GM12878 (cell line): ENCODE measurements around the gene ABCD3. TPM values are rescaled to one million over a fixed set of nuclear protein-coding genes. Genes with fewer than 3 reads are reported as not detected.

Experiments
- ATAC-seq: fragments of 200-7000 bp; cut with Tn5 transposase; 3 replicates; pipeline ENCODE4 v1.9.1; 2020; ENCODE audit warnings: mild to moderate bottlenecking, moderate library complexity
- BruUV-seq: library from RNA; stranded (reverse); fragments of 400-500 nt; replicated peaks from 2 replicates; lab custom pipeline; 2021; lab: Mats Ljungman, UMichigan
- CTCF ChIA-PET: fragments of 300-600 bp; sonication (Branson Sonifier 250); formaldehyde crosslinking; extraction: SDS; loops from one replicate; lab custom pipeline; 2021; ENCODE audit warnings: inconsistent platforms; lab: Yijun Ruan, JAX
- POLR2A ChIA-PET: fragments of 350-600 bp; formaldehyde crosslinking; extraction: SDS; loops from one replicate; lab custom pipeline; 2021; ENCODE audit warnings: inconsistent platforms; lab: Charles Lee
- RAD21 ChIA-PET: fragments of 300-600 bp; sonication (Branson Sonifier 250); formaldehyde crosslinking; loops from one replicate; lab custom pipeline; 2023; ENCODE audit warnings: antibody characterized with exemption; ENCODE audit not compliant: unreplicated experiment; lab: Charles Lee
- SMC1A ChIA-PET: fragments of 300-600 bp; sonication (Branson Sonifier 250); formaldehyde crosslinking; loops from one replicate; lab custom pipeline; 2023; ENCODE audit not compliant: unreplicated experiment, uncharacterized antibody; lab: Charles Lee
- DNase-seq: peaks from one replicate; pipeline ENCODE4 v3.0.0-alpha.2; 2011; ENCODE audit warnings: low read depth, low spot score
- FAIRE-seq: peaks from 3 replicates; lab custom pipeline; 2011; peaks lifted over from hg19 to GRCh38; lab: Jason Lieb, UNC
- H2AFZ ChIP-seq: 2 replicates; pipeline ENCODE4 v1.6.0; 2011; ENCODE audit warnings: low read depth, low read length, control low read depth; ENCODE audit not compliant: control insufficient read depth
- H3K27ac ChIP-seq: 2 replicates; pipeline ENCODE4 v1.5.1; 2011; ENCODE audit warnings: control low read depth; ENCODE audit not compliant: control insufficient read depth, insufficient read depth
- H3K27me3 ChIP-seq, 2 experiments: replicated peaks in 1 of 2; 2 replicates each; pipeline versions ENCODE4 v1.6.0 to v1.6.1; 2011; ENCODE audit warnings: low read length in 1 of 2; ENCODE audit not compliant: control insufficient read depth in 2 of 2, insufficient read depth in 2 of 2
- H3K36me3 ChIP-seq, 2 experiments: 2 replicates each; pipeline ENCODE4 v1.5.1; 2011; ENCODE audit warnings: low read length in 1 of 2; ENCODE audit not compliant: control insufficient read depth in 2 of 2, insufficient read depth in 2 of 2
- H3K4me1 ChIP-seq: 2 replicates; pipeline ENCODE4 v1.6.1; 2011; ENCODE audit warnings: mild to moderate bottlenecking, low read length, moderate library complexity, mixed read lengths; ENCODE audit not compliant: control insufficient read depth, insufficient read depth
- H3K4me2 ChIP-seq: 2 replicates; pipeline ENCODE4 v1.6.0; 2011; ENCODE audit warnings: control low read depth; ENCODE audit not compliant: control insufficient read depth, insufficient read depth
- H3K4me3 ChIP-seq: fragments of 200-600 bp; sonication (generic); 2 replicates; pipeline ENCODE4 v1.5.1; 2016
- H3K79me2 ChIP-seq: 2 replicates; pipeline ENCODE4 v1.6.0; 2011; ENCODE audit warnings: low read length; ENCODE audit not compliant: control insufficient read depth, insufficient read depth
- H3K9ac ChIP-seq: 2 replicates; pipeline ENCODE4 v1.8.0; 2011; ENCODE audit warnings: low read length, control low read depth, mixed read lengths; ENCODE audit not compliant: control insufficient read depth, insufficient read depth
- H3K9me3 ChIP-seq: replicated peaks from 3 replicates; pipeline ENCODE4 v1.5.1; 2011; ENCODE audit warnings: mild to moderate bottlenecking, low read length; ENCODE audit not compliant: control insufficient read depth, insufficient read depth
- H4K20me1 ChIP-seq: 2 replicates; pipeline ENCODE4 v1.6.0; 2011; ENCODE audit not compliant: control insufficient read depth, insufficient read depth
- ATF3 ChIP-seq: IDR thresholded peaks from 2 replicates; pipeline ENCODE4 v1.6.1; 2011; ENCODE audit warnings: low read depth, mild to moderate bottlenecking, low read length, moderate library complexity, borderline replicate concordance; ENCODE audit errors: extremely low read depth
- ELK1 ChIP-seq: IDR thresholded peaks from 2 replicates; pipeline ENCODE4 v1.6.1; 2012; ENCODE audit warnings: low read depth, low read length, improper control_type of control experiment
- ETV6 ChIP-seq, 2 experiments: fragments of 450-650 bp in 1 of 2; IDR thresholded peaks in 1 of 2; conservative IDR thresholded peaks in 1 of 2; 2 replicates each; pipeline ENCODE4 v1.6.1; 2014; ENCODE audit warnings: antibody characterized with exemption in 1 of 2, borderline replicate concordance in 1 of 2, low read depth in 1 of 2, mild to moderate bottlenecking in 1 of 2, moderate library complexity in 1 of 2
- EZH2 ChIP-seq: IDR thresholded peaks from 2 replicates; pipeline ENCODE4 v1.6.1; 2012; ENCODE audit warnings: low read depth, mild to moderate bottlenecking, control low read depth, inconsistent platforms, low read length, borderline replicate concordance; ENCODE audit not compliant: control insufficient read depth
- IRF3 ChIP-seq: fragments of 450-650 bp; IDR thresholded peaks from 2 replicates; pipeline ENCODE4 v1.6.1; 2014; ENCODE audit warnings: mild to moderate bottlenecking
- IRF4 ChIP-seq: IDR thresholded peaks from 2 replicates; pipeline ENCODE4 v1.6.1; 2011; ENCODE audit warnings: low read depth, low read length
- REST ChIP-seq: IDR thresholded peaks from 2 replicates; pipeline ENCODE4 v1.6.1; 2012; ENCODE audit warnings: mild to moderate bottlenecking, low read depth, low read length
- WGBS: methylation state at CpG from one replicate; pipeline ENCODE4 v1.1.6; 2016; ENCODE audit warnings: low lambda C conversion rate; ENCODE audit not compliant: insufficient replicate concordance, insufficient coverage; ENCODE audit errors: missing lambda C conversion rate; 5-methylcytosine and 5-hydroxymethylcytosine counted together
- in situ Hi-C: fragments of 300-500 bp; cut with MboI; formaldehyde crosslinking; loops from 9 replicates; pipeline ENCODE4 v1.14.3; 2018; ENCODE audit warnings: mixed read lengths
- intact Hi-C: fragments of 100-400 bp; cut with micrococcal nuclease; formaldehyde crosslinking; loops from one replicate; pipeline ENCODE4 v1.14.2; 2022; ENCODE audit not compliant: unreplicated experiment
- polyA plus RNA-seq, 11 experiments: library from polyadenylated mRNA; depleted of rRNA in 4 of 11; unstranded in 6 of 11; stranded (reverse) in 5 of 11; fragments of >200 nt; fragmentation: Nextera tagmentation in 4 of 11; fragmentation: Illumina TruSeq in 1 of 11; extraction: Ambion mirVana in 4 of 11; extraction: Trizol in 1 of 11; gene quantifications; 1 replicate in 1 of 11; 2 replicates in 10 of 11; pipeline versions ENCODE4 v1.2.1 to v1.2.3, GENCODE V29; 2011 to 2016; ENCODE audit warnings: inconsistent platforms in 2 of 11, missing spikeins in 2 of 11, low read depth in 1 of 11
- total RNA-seq, 4 experiments: library from RNA; depleted of rRNA in 3 of 4; stranded (reverse); fragments of >200 nt in 3 of 4; fragmentation: Illumina TruSeq in 1 of 4; extraction: Trizol in 1 of 4; gene quantifications; 2 replicates each; pipeline versions ENCODE4 v1.2.1 to v1.2.3, GENCODE V29; 2013 to 2021

ABCD3 gene
- total and polyA plus RNA-seq, 10 of the 15 experiments (the other 5 are each of a cell fraction or from before 2014, with no cell fraction given): 15.1 to 40.2 (median 24.1) TPM

GRCh38 chr1:94394247-94394646, 23.9 kb upstream of the ABCD3 start (continued):
- no peak for TF ChIP-seq IRF3

- Histone ChIP-seq H3K27ac (no peak overlapping the region), H4K20me1 (no peaks in the 10 kb centered on the region), H3K4me1 (no peaks in the 10 kb centered on the region), H3K4me3 (no peak overlapping the region), H3K79me2 (no peaks in the 10 kb centered on the region), H3K4me2 (no peak overlapping the region), H3K9ac (no peak overlapping the region), H3K9me3 (no peaks in the 10 kb centered on the region; the same call in 2 of the 3 replicates), H3K27me3 (no peaks in the 10 kb centered on the region), H2AFZ (no peak overlapping the region), H3K36me3 (no peaks in the 10 kb centered on the region)
- intact Hi-C loops: no loop called here
- DNase-seq (no peak), ATAC-seq (no peak), FAIRE-seq (no peak)
- in situ Hi-C loops: no loop called here
- ChIA-PET POLR2A (no interaction called here), SMC1A (no interaction called here), CTCF (interaction anchor here (1.7 kb wide), 1 partner anchor 410 kb away, joined by 5 read pairs; no protein-coding TSS in a partner anchor), RAD21 (no interaction called here)
- WGBS: 31% methylated on average over 3 of the region's 3 CpGs
- BruUV-seq: no TSS peak
- TF ChIP-seq ELK1: no peak
- TF ChIP-seq ATF3: no peak
- no peak for TF ChIP-seq EZH2
- TF ChIP-seq REST: no peak
- no peak for TF ChIP-seq ETV6 (conservative IDR thresholded peaks at IDR 0.05 in 1 of 2, IDR thresholded peaks at IDR 0.05 in 1 of 2; ENCODE audit: borderline replicate concordance in 1 of 2, low read depth in 1 of 2)
- TF ChIP-seq IRF4: no peak
Measured at GRCh38 chr1:94395231-94395630, 23.0 kb upstream of the ABCD3 start.
